HepG2 (cell line): ENCODE data around the gene ZER1. TPM values are rescaled to one million over a fixed set of nuclear protein-coding genes. Genes with fewer than 3 reads are reported as not detected.

Source experiments
- ASH2L ChIP-seq: fragments of 300-600, 200-600 bp; sonication (generic); IDR thresholded peaks from 2 replicates; pipeline ENCODE4 v1.7.0; 2017; ENCODE audit warnings: low read depth, mild to moderate bottlenecking, moderate library complexity, mixed read lengths, low read length; ENCODE audit not compliant: insufficient read length
- DNMT1 ChIP-seq: sonication (generic); formaldehyde crosslinking; IDR thresholded peaks from 2 replicates; pipeline ENCODE4 v1.5.1; 2020; ENCODE audit warnings: mild to moderate bottlenecking, missing genetic modification reagents
- FOSL1 ChIP-seq: sonication (generic); formaldehyde crosslinking; IDR thresholded peaks from 2 replicates; pipeline ENCODE4 v1.9.0; 2021; ENCODE audit warnings: missing genetic modification reagents, borderline replicate concordance
- KMT2A ChIP-seq: sonication (generic); formaldehyde crosslinking; IDR thresholded peaks from 2 replicates; pipeline ENCODE4 v1.4.0; 2020; ENCODE audit warnings: missing genetic modification reagents
- MAF1 ChIP-seq: sonication (generic); formaldehyde crosslinking; IDR thresholded peaks from 2 replicates; pipeline ENCODE4 v1.5.0; 2020; ENCODE audit warnings: missing genetic modification reagents, borderline replicate concordance
- NFYB ChIP-seq: sonication (generic); formaldehyde crosslinking; IDR thresholded peaks from 2 replicates; pipeline ENCODE4 v1.4.0; 2020; ENCODE audit warnings: missing genetic modification reagents
- SPEN ChIP-seq: sonication (generic); formaldehyde crosslinking; IDR thresholded peaks from 2 replicates; pipeline ENCODE4 v1.5.1; 2020; ENCODE audit warnings: low read depth, mild to moderate bottlenecking, missing genetic modification reagents
- SRSF1 ChIP-seq: fragments of 200-400 bp; formaldehyde crosslinking; optimal IDR thresholded peaks from 2 replicates; pipeline ENCODE3; 2017; ENCODE audit warnings: mild to moderate bottlenecking, low read depth, low read length, moderate library complexity
- ZNF556 ChIP-seq: sonication (generic); formaldehyde crosslinking; IDR thresholded peaks from 2 replicates; pipeline ENCODE4 v1.4.0; 2020; ENCODE audit warnings: mild to moderate bottlenecking, missing genetic modification reagents, borderline replicate concordance
- polyA plus RNA-seq, 8 experiments: library from polyadenylated mRNA; depleted of rRNA in 3 of 8; stranded (reverse) in 7 of 8; unstranded in 1 of 8; fragments of >200 nt; fragmentation: Illumina TruSeq in 4 of 8; extraction: Trizol in 4 of 8; gene quantifications; 2 replicates each; pipeline versions ENCODE4 v1.2.1 to v1.2.3, GENCODE V29; 2011 to 2016; ENCODE audit warnings: low read depth in 4 of 8, missing spikeins in 1 of 8, mixed read lengths in 1 of 8; ENCODE audit not compliant: insufficient read depth in 1 of 8
- total RNA-seq, 5 experiments: library from RNA; depleted of rRNA; stranded (reverse); fragments of >200 nt; fragmentation: Illumina TruSeq; extraction: Trizol; gene quantifications; 2 replicates each; pipeline ENCODE4 v1.2.3, GENCODE V29; 2016; ENCODE audit warnings: low read depth in 1 of 5
- TF ChIP-seq, protein P1 (sequence below): sonication (generic); formaldehyde crosslinking; IDR thresholded peaks from 2 replicates; pipeline ENCODE4 v1.4.0; 2020; ENCODE audit warnings: mild to moderate bottlenecking, missing genetic modification reagents
- TF ChIP-seq, protein P2 (sequence below): sonication (generic); formaldehyde crosslinking; IDR thresholded peaks from 2 replicates; pipeline ENCODE4 v1.5.1; 2020; ENCODE audit warnings: mild to moderate bottlenecking, missing genetic modification reagents, moderate library complexity
- TF ChIP-seq, protein P3 (sequence below): IDR thresholded peaks from 2 replicates; pipeline ENCODE4 v1.6.1; 2016
- TF ChIP-seq, protein P4 (sequence below): sonication (generic); formaldehyde crosslinking; IDR thresholded peaks from 2 replicates; pipeline ENCODE4 v1.8.0; 2022; ENCODE audit warnings: missing genetic modification reagents, mild to moderate bottlenecking, inconsistent platforms, borderline replicate concordance
- TF ChIP-seq, protein P5 (sequence below): sonication (generic); formaldehyde crosslinking; IDR thresholded peaks from 2 replicates; pipeline ENCODE4 v1.4.0; 2020; ENCODE audit warnings: missing genetic modification reagents

Gene ZER1
- total and polyA plus RNA-seq, 2 of the 13 experiments (the other 11 are each of a cell fraction or from before 2014, with no cell fraction given) = 7.7 to 40.0 TPM

DNA sequence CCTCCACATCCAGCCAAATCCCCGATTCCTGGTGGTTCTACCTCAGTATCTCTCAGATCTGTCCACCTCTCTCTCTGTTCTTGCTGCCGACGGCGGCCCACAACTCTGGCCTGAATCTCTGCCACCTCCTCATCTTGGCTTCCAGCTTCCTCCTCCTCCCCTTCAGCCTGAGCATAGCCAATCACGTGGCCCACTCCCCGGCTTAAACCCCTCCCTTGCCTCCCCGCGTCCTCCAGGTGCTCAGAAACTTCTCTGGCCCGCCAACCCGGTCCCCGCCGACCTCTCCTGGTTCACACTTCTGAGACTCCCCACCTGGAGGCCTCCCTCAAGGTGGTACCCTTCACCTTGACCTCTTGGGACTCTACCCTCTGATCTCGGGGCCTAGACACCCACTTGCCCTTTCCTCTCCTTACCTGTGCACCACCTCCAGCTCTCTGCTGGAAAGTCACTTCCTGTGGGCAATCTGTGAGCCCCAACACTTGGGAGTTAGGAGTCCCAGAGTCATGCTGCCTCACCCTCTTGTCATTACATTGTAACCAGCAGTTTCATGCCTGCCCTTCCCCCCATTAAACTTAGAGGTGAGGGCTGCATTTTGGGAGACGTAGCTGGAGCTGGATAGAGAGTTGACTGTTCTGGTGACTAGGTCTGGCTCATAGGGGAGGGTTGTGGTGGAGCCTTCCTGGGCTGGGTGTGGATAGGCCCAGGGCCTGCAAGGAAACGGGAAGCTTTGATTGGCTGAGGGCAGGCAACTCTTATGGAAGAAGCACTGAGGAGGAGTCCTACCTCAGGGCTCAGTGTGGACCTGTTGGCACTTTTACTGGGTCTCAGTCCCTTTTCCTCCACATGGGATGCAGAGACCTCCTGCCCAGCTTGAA lies 87.2 kb downstream of the ZER1 start (continued):
- TF ChIP-seq SRSF1 = peak; percentile 26
- no peak for TF ChIP-seq FOSL1 (CRISPR knock-in tag)
- TF ChIP-seq MAF1 = no peak
- TF ChIP-seq, protein P1, sequence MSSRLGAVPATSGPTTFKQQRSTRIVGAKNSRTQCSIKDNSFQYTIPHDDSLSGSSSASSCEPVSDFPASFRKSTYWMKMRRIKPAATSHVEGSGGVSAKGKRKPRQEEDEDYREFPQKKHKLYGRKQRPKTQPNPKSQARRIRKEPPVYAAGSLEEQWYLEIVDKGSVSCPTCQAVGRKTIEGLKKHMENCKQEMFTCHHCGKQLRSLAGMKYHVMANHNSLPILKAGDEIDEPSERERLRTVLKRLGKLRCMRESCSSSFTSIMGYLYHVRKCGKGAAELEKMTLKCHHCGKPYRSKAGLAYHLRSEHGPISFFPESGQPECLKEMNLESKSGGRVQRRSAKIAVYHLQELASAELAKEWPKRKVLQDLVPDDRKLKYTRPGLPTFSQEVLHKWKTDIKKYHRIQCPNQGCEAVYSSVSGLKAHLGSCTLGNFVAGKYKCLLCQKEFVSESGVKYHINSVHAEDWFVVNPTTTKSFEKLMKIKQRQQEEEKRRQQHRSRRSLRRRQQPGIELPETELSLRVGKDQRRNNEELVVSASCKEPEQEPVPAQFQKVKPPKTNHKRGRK (CRISPR knock-in tag) = no peak
- peak; percentile 52 for TF ChIP-seq ASH2L
- TF ChIP-seq DNMT1 = no peak
- TF ChIP-seq, protein P2, sequence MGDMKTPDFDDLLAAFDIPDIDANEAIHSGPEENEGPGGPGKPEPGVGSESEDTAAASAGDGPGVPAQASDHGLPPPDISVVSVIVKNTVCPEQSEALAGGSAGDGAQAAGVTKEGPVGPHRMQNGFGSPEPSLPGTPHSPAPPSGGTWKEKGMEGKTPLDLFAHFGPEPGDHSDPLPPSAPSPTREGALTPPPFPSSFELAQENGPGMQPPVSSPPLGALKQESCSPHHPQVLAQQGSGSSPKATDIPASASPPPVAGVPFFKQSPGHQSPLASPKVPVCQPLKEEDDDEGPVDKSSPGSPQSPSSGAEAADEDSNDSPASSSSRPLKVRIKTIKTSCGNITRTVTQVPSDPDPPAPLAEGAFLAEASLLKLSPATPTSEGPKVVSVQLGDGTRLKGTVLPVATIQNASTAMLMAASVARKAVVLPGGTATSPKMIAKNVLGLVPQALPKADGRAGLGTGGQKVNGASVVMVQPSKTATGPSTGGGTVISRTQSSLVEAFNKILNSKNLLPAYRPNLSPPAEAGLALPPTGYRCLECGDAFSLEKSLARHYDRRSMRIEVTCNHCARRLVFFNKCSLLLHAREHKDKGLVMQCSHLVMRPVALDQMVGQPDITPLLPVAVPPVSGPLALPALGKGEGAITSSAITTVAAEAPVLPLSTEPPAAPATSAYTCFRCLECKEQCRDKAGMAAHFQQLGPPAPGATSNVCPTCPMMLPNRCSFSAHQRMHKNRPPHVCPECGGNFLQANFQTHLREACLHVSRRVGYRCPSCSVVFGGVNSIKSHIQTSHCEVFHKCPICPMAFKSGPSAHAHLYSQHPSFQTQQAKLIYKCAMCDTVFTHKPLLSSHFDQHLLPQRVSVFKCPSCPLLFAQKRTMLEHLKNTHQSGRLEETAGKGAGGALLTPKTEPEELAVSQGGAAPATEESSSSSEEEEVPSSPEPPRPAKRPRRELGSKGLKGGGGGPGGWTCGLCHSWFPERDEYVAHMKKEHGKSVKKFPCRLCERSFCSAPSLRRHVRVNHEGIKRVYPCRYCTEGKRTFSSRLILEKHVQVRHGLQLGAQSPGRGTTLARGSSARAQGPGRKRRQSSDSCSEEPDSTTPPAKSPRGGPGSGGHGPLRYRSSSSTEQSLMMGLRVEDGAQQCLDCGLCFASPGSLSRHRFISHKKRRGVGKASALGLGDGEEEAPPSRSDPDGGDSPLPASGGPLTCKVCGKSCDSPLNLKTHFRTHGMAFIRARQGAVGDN (CRISPR knock-in tag) = peak; percentile 92
- TF ChIP-seq NFYB (CRISPR knock-in tag) = peak; percentile 62
- TF ChIP-seq, protein P3, sequence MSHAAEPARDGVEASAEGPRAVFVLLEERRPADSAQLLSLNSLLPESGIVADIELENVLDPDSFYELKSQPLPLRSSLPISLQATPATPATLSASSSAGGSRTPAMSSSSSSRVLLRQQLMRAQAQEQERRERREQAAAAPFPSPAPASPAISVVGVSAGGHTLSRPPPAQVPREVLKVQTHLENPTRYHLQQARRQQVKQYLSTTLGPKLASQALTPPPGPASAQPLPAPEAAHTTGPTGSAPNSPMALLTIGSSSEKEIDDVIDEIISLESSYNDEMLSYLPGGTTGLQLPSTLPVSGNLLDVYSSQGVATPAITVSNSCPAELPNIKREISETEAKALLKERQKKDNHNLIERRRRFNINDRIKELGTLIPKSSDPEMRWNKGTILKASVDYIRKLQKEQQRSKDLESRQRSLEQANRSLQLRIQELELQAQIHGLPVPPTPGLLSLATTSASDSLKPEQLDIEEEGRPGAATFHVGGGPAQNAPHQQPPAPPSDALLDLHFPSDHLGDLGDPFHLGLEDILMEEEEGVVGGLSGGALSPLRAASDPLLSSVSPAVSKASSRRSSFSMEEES = no peak
- TF ChIP-seq, protein P4, sequence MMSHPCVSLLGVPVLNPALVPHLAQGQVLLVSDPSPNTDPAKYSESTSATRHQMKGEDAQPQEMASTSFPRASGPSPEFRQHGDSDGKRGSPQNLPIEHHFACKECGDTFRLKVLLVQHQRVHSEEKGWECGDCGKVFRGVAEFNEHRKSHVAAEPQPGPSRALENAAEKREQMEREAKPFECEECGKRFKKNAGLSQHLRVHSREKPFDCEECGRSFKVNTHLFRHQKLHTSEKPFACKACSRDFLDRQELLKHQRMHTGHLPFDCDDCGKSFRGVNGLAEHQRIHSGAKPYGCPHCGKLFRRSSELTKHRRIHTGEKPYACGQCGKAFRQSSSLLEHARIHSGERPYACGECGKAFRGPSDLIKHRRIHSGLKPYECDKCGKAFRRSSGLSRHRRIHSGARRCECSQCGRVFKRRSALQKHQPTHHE (CRISPR knock-in tag) = 0 out of 2 replicates have a peak, but pooled peaks have one; percentile 1
- TF ChIP-seq, protein P5, sequence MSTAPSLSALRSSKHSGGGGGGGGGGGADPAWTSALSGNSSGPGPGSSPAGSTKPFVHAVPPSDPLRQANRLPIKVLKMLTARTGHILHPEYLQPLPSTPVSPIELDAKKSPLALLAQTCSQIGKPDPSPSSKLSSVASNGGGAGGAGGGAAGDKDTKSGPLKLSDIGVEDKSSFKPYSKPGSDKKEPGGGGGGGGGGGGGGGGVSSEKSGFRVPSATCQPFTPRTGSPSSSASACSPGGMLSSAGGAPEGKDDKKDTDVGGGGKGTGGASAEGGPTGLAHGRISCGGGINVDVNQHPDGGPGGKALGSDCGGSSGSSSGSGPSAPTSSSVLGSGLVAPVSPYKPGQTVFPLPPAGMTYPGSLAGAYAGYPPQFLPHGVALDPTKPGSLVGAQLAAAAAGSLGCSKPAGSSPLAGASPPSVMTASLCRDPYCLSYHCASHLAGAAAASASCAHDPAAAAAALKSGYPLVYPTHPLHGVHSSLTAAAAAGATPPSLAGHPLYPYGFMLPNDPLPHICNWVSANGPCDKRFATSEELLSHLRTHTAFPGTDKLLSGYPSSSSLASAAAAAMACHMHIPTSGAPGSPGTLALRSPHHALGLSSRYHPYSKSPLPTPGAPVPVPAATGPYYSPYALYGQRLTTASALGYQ (CRISPR knock-in tag) = no peak
- no peak; the same call in 1 of the 2 replicates for TF ChIP-seq ZNF556 (CRISPR knock-in tag)
- TF ChIP-seq KMT2A (CRISPR knock-in tag) = no peak
- peak; percentile 57; the same call in 1 of the 2 replicates for TF ChIP-seq SPEN (CRISPR knock-in tag)
